HG03103 (cell line): ENCODE data around the gene ATF7.
"Not testable (repeated sequence)": the region's sequence is repeated elsewhere in the genome, so short reads cannot be mapped to it uniquely, and the experiment has no call there.

Experiments
- ATAC-seq: cut with Tn5 transposase; IDR thresholded peaks from one replicate; pipeline ENCODE4 v1.9.1; 2021; ENCODE audit warnings: low read depth; ENCODE audit not compliant: unreplicated experiment

Gene ATF7

GRCh38 chr12:53568809-53569557, 57.2 kb downstream of the ATF7 start:
- no peak for ATAC-seq

GRCh38 chr12:53567961-53568808, 58.0 kb downstream of the ATF7 start:
- no peak for ATAC-seq

GRCh38 chr12:53565376-53565775, 60.8 kb downstream of the ATF7 start:
- not testable (repeated sequence) for ATAC-seq

GRCh38 chr12:53564941-53565340, 61.2 kb downstream of the ATF7 start:
- no peak for ATAC-seq

GRCh38 chr12:53564278-53564677, 61.9 kb downstream of the ATF7 start:
- no peak for ATAC-seq

- ATAC-seq: no peak
Measured at GRCh38 chr12:53563452-53564028, 62.6 kb downstream of the ATF7 start.

GRCh38 chr12:53561590-53561953, 64.6 kb downstream of the ATF7 start:
- ATAC-seq: no peak

- no peak for ATAC-seq
Measured at GRCh38 chr12:53560912-53561589, 65.1 kb downstream of the ATF7 start.

- ATAC-seq: no peak
Measured at GRCh38 chr12:53560351-53560750, 65.8 kb downstream of the ATF7 start.

- ATAC-seq: no peak
Measured at GRCh38 chr12:53558631-53559030, 67.6 kb downstream of the ATF7 start.

GRCh38 chr12:53552361-53553327, 73.5 kb downstream of the ATF7 start:
- no peak for ATAC-seq

GRCh38 chr12:53551889-53552291, 74.3 kb downstream of the ATF7 start:
- no peak for ATAC-seq

GRCh38 chr12:53550595-53550994, 75.6 kb downstream of the ATF7 start:
- no peak for ATAC-seq

GRCh38 chr12:53550131-53550530, 76.1 kb downstream of the ATF7 start:
- not testable (repeated sequence) for ATAC-seq

GRCh38 chr12:53548354-53548753, 77.8 kb downstream of the ATF7 start:
- not testable (repeated sequence) for ATAC-seq

- no peak for ATAC-seq
Measured at GRCh38 chr12:53543539-53543938, 82.6 kb downstream of the ATF7 start.

- no peak for ATAC-seq
Measured at GRCh38 chr12:53539526-53539925, 86.7 kb downstream of the ATF7 start.

GRCh38 chr12:53538209-53538689, 87.9 kb downstream of the ATF7 start:
- ATAC-seq: no peak

GRCh38 chr12:53536962-53537361, 89.2 kb downstream of the ATF7 start:
- no peak for ATAC-seq

- ATAC-seq: no peak
Measured at GRCh38 chr12:53533471-53533870, 92.7 kb downstream of the ATF7 start.
